ENCODE measurements around the gene CD209. TPM values are rescaled to one million over a fixed set of nuclear protein-coding genes. Genes with fewer than 3 reads are reported as not detected.

Gene CD209
- total and polyA plus RNA-seq, 2 experiments from 2014 or later, result not detected

DNA sequence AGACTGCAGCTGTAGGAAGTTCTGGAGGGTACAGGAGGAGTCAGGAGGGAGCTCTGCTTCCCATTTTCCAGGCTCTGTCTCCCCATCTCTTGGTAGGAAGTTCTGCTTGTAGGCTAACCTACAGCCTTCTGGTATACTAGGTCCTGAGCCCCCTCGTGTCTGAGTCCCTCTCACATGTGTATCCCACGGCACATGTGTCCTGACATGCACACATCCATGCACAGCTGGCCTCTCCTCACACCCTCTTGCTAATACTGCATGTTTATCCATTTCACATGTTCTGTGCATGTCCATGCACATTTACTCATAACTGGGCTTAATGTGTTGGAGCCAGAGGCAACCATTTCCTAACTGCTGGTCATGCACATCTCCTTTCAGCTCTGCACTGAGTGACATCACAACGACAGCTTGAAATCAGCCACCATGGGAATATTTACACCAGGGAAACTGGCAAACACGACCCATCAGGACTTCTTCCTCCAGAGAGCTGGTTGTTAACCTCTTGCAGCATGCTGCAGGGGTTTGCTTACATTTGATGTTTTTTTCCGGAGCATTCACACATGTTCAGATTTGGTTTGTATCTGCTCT lies 3.0 kb downstream of the CD209 start:
- WGBS (ENCODE audit: low lambda C conversion rate, missing lambda C conversion rate), result 69% methylated on average over 5 of the region's 5 CpGs
- Histone ChIP-seq H3K9me3 (ENCODE audit: low read depth) (no peaks in the 10 kb centered on the region), H3K4me1 (ENCODE audit: insufficient read depth) (no peaks in the 10 kb centered on the region), H3K9me2 (replicated peaks; ENCODE audit: insufficient read depth) (no peaks in the 10 kb centered on the region), H3K27ac (no peak overlapping the region), H4K20me1 (ENCODE audit: insufficient read depth, poor library complexity, severe bottlenecking) (no peaks in the 10 kb centered on the region), H3K27me3 (peaks cover 4% of the 10 kb centered on the region), H2AFZ (no peak overlapping the region), H3K4me3 (no peak overlapping the region), H3K36me3 (replicated peaks; ENCODE audit: insufficient read depth, low read depth) (no peaks in the 10 kb centered on the region), H3K4me2 (no peak overlapping the region), H3K79me2 (no peaks in the 10 kb centered on the region)
- no peak for DNase-seq (ENCODE audit: low spot score)
- TF ChIP-seq, protein P1, sequence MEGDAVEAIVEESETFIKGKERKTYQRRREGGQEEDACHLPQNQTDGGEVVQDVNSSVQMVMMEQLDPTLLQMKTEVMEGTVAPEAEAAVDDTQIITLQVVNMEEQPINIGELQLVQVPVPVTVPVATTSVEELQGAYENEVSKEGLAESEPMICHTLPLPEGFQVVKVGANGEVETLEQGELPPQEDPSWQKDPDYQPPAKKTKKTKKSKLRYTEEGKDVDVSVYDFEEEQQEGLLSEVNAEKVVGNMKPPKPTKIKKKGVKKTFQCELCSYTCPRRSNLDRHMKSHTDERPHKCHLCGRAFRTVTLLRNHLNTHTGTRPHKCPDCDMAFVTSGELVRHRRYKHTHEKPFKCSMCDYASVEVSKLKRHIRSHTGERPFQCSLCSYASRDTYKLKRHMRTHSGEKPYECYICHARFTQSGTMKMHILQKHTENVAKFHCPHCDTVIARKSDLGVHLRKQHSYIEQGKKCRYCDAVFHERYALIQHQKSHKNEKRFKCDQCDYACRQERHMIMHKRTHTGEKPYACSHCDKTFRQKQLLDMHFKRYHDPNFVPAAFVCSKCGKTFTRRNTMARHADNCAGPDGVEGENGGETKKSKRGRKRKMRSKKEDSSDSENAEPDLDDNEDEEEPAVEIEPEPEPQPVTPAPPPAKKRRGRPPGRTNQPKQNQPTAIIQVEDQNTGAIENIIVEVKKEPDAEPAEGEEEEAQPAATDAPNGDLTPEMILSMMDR (IDR thresholded peaks at IDR 0.05; ENCODE audit: poor library complexity), result no peak
- TF ChIP-seq EZH2phosphoT487 (IDR thresholded peaks at IDR 0.05; ENCODE audit: low read depth, severe bottlenecking, unreplicated experiment) (no peak), EZH2 (IDR thresholded peaks at IDR 0.05; ENCODE audit: borderline replicate concordance) (no peak)

DNA sequence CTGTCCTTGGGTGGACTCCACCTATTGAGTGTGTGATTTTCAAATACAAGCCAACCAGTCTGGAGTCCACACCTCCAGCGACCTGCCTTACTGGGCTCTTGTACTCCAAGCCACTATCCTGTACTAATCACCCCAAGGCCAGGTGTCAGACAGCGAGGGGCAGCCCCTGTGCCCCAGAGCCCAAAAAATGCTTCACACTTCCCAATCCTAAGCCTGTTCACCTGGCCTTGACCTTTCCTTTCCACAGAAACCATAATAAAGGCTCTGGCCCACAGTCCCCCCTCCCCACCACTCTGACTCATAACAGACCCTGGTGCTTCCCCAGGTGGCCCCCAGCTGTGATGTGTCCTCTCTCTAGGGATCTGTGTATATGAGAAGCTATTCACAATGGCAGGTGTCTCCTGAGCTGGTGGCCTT lies 3.9 kb downstream of the CD209 start:
- no peaks in the 10 kb centered on the region for H4K20me1 ChIP-seq (ENCODE audit: insufficient read depth, poor library complexity, severe bottlenecking)
- TF ChIP-seq EZH2phosphoT487 (IDR thresholded peaks at IDR 0.05; ENCODE audit: low read depth, severe bottlenecking, unreplicated experiment), result no peak
- no peak for TF ChIP-seq EZH2 (IDR thresholded peaks at IDR 0.05; ENCODE audit: borderline replicate concordance)
- TF ChIP-seq, protein P1 (IDR thresholded peaks at IDR 0.05; ENCODE audit: poor library complexity), result no peak
- H2AFZ ChIP-seq, result no peak overlapping the region
- H3K4me3 ChIP-seq, result no peak overlapping the region
- H3K4me2 ChIP-seq, result no peak overlapping the region
- no peaks in the 10 kb centered on the region for H3K4me1 ChIP-seq (ENCODE audit: insufficient read depth)
- no peaks in the 10 kb centered on the region for H3K36me3 ChIP-seq (replicated peaks; ENCODE audit: insufficient read depth, low read depth)
- H3K79me2 ChIP-seq, result no peaks in the 10 kb centered on the region
- H3K27ac ChIP-seq, result no peak overlapping the region
- no peak for DNase-seq (ENCODE audit: low spot score)
- no peaks in the 10 kb centered on the region for H3K9me3 ChIP-seq (ENCODE audit: low read depth)
- 68% methylated on average over 2 of the region's 2 CpGs for WGBS (ENCODE audit: low lambda C conversion rate, missing lambda C conversion rate)
- peaks cover 4% of the 10 kb centered on the region for H3K27me3 ChIP-seq
- H3K9me2 ChIP-seq (replicated peaks; ENCODE audit: insufficient read depth), result no peaks in the 10 kb centered on the region

DNA sequence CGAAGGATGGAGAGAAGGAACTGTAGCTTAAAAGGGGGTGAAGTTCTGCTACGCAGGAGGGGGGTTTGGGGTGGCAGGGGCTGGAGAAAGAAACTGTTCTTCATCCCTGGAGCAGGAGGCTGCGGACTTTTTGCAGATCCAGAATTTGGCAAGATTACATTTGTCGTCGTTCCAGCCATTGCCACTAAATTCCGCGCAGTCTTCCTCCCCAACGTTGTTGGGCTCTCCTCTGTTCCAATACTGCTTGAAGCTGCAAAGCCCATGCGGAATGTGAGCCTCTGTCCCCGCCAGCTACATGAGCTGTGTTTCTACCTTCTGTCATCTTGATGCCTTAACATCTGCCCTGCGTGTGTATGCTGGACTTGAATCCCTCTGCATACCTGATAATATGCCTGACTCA lies 4.3 kb downstream of the CD209 start:
- Histone ChIP-seq H3K4me2 (no peak overlapping the region), H3K27me3 (peaks cover 4% of the 10 kb centered on the region), H3K9me2 (replicated peaks; ENCODE audit: insufficient read depth) (no peaks in the 10 kb centered on the region), H3K4me1 (ENCODE audit: insufficient read depth) (no peaks in the 10 kb centered on the region), H3K79me2 (no peaks in the 10 kb centered on the region), H4K20me1 (ENCODE audit: insufficient read depth, poor library complexity, severe bottlenecking) (no peaks in the 10 kb centered on the region), H3K4me3 (no peak overlapping the region), H3K9me3 (ENCODE audit: low read depth) (no peaks in the 10 kb centered on the region), H2AFZ (no peak overlapping the region), H3K27ac (no peak overlapping the region), H3K36me3 (replicated peaks; ENCODE audit: insufficient read depth, low read depth) (no peaks in the 10 kb centered on the region)
- DNase-seq (ENCODE audit: low spot score), result no peak
- TF ChIP-seq EZH2phosphoT487 (IDR thresholded peaks at IDR 0.05; ENCODE audit: low read depth, severe bottlenecking, unreplicated experiment), result no peak
- no peak for TF ChIP-seq EZH2 (IDR thresholded peaks at IDR 0.05; ENCODE audit: borderline replicate concordance)
- TF ChIP-seq, protein P1 (IDR thresholded peaks at IDR 0.05; ENCODE audit: poor library complexity), result no peak
- 84% methylated on average over 11 of the region's 11 CpGs for WGBS (ENCODE audit: low lambda C conversion rate, missing lambda C conversion rate)

Data from hepatocyte (in vitro differentiated cells).